ENCODE measurements around the gene RIMS4.

The RIMS4 gene

DNA sequence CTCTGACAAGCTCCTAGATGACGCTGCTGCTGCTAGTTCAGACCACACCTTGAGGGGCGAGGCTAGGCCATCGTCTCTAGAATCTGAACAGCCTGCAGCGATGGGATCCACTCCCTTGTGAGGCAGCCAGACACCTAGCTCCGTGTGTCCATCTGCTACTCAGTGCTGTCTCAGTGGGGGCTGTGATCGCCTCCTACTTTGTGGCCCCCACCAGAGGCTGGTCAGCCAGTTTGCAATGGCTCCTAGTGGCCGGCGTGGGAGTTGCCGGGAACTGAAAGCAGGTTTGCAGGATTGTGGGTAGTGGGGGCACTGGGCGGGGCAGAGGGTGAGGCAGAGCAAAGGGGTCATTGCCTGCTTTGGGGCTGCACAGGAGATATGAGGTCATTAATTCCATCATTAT lies 92.4 kb downstream of the RIMS4 start:
- H3K4me3 ChIP-seq (ENCODE audit: low read depth, low read length), result no peak overlapping the region
- TF ChIP-seq, protein P1, sequence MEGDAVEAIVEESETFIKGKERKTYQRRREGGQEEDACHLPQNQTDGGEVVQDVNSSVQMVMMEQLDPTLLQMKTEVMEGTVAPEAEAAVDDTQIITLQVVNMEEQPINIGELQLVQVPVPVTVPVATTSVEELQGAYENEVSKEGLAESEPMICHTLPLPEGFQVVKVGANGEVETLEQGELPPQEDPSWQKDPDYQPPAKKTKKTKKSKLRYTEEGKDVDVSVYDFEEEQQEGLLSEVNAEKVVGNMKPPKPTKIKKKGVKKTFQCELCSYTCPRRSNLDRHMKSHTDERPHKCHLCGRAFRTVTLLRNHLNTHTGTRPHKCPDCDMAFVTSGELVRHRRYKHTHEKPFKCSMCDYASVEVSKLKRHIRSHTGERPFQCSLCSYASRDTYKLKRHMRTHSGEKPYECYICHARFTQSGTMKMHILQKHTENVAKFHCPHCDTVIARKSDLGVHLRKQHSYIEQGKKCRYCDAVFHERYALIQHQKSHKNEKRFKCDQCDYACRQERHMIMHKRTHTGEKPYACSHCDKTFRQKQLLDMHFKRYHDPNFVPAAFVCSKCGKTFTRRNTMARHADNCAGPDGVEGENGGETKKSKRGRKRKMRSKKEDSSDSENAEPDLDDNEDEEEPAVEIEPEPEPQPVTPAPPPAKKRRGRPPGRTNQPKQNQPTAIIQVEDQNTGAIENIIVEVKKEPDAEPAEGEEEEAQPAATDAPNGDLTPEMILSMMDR (conservative IDR thresholded peaks at IDR 0.05; ENCODE audit: low read depth, low read length), result peak; percentile 57

DNA sequence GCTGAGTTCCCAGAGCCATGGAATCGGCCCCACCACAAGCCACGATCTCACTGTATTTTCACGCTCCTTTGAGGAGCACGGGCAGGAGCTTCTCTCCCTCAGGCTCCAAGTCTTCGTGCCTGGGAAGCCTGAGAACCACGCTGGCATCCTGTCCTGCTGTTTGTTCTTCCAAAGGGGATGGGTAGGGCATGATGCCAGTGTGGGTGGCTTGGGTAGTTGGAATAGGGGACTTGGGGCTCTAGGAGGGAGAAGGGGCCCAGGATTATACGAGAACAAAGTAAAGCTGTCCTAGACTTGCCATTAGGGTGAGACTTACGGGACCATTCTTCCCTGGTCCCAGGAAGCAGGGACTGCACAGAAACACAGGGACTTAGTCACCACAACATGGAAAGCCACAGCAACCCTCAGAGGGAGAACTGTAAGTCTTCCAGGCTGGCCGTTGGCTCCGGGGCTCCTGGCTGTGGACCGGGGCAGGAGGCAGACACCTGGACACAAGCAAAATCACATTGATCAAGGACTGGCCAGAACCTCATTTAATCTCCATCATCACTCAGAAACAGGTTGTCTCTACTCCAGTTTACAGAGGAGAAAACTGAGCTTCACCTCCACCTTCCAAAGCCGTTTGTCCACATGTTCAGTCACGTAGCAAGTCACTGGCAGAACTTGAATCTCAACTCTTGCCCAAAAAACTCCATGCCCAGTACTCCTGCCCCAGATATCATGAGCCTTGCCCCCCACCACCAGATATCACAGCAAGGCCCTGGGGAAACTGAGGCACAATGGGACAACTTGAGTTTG lies 93.8 kb downstream of the RIMS4 start:
- DNase-seq (ENCODE audit: low read depth), result no peak
- no peak overlapping the region for H3K4me3 ChIP-seq (ENCODE audit: low read depth, low read length)
- TF ChIP-seq, protein P1 (conservative IDR thresholded peaks at IDR 0.05; ENCODE audit: low read depth, low read length), result no peak

More for the DNA sequence above, 92.4 kb downstream of the RIMS4 start:
- no peak for DNase-seq (ENCODE audit: low read depth)

DNA sequence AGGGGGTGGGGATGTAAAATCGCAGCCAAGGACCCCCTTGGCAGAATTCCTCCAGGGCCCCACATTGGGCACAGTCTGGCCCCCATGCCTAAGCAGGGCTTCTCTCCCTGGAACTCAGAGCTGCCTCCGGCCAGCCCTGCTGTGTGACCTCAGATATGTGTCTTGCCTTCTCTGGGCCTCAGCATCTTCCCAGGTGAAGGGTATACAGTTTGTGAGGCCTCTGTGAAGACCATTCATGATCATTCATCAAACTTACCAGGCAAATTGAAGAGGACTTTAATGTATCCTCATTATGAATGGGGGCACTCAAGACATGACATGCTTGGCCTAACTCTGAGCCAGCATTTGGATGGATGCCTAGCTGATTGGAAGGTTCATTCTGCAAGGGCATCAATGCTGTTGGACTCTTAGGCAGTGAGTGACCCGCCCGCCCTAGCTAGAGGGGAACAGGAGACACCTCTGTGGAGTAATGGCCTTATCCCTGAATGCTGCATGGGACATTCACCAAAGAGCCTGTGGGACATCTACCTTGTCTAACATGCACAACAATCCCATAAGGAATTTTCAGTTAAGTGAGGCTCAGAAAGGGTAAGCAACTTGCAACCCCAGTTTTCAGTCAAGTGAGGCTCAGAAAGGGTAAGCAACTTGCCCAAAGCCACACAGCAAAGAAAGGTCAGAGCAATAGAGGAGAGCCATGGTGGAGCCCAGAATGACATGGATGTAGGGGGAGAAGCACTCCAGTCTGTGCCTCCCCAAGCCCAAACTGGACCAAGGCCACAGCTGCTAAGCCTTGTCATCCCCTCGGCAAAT lies 94.6 kb downstream of the RIMS4 start:
- DNase-seq (ENCODE audit: low read depth), result no peak
- TF ChIP-seq, protein P1 (conservative IDR thresholded peaks at IDR 0.05; ENCODE audit: low read depth, low read length), result no peak
- H3K4me3 ChIP-seq (ENCODE audit: low read depth, low read length), result no peak overlapping the region

DNA sequence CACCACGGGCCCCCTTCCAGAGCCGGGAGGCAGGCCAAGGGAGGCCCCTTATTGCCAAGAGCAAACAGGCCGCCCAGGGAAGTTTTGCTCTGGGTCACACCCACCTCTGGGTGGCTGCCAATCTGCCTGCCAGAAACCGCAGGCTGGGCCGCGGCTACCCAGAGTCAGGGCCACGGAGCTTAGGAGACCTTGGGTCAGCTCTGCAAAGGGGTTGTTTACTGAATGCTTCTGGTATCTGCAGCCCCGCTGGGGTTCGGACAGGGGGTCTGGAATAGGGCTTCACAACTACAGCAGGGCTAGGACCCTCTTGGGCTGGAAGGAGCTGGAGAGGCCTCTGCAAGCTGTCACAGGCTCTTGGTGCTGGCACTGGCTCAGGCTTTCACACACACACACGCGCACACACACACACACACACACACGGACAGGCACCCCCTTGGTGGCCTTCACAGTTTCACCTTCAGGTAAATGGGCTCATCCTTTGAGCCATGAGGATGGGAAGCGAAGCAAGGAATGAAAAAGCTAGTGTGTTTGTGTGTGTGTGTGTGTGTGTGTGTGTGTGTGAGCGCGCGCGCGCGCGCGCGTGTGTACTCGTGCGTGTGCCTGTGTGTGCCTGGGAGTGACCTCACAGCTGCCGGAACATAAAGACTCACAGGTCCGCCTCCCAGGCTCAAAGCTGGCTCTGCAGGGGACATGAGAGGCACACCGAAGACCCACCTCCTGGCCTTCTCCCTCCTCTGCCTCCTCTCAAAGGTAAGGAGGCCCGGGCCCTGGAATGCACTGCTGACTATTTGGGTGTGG lies 95.4 kb downstream of the RIMS4 start, which contains the start of gene CCN5:
Gene CCN5 (plus strand): TSS at position 669 of the 798 bp plus-strand sequence. CDS start 22 bp downstream, at position 691.
- TF ChIP-seq, protein P1 (conservative IDR thresholded peaks at IDR 0.05; ENCODE audit: low read depth, low read length), result no peak
- H3K4me3 ChIP-seq (ENCODE audit: low read depth, low read length), result no peak within 1 kb of the TSS
- peak; percentile 88 for DNase-seq (ENCODE audit: low read depth)

DNA sequence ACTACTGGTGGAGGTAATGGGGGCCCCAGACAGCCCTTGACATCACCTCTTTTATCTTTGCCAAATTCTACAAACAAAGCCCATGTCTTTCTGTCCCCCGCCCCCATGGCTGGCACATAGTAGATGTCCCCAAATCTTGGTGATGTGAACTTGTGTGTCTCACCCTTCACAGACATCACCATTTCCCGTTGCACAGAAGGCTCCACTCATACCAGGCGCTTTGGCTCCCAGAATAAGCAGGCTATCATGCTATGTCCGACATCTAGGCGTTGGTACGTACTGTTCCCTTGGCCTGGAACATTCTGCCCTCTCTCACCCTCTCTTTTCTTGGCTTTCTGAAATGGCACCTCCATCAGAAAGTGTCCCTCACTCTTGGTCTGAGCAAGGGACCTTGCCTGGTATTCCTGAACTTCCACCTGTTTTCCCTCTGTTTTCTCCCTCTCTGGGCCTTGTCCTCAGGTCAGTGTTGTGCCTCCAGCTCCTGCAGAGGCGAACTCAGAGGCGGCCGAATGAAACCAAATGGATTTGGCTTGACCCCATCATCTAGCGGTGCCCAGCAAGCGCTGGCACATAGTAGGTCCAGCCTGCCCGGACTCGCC lies 96.1 kb downstream of the RIMS4 start:
- H3K4me3 ChIP-seq (ENCODE audit: low read depth, low read length), result no peak overlapping the region
- TF ChIP-seq, protein P1 (conservative IDR thresholded peaks at IDR 0.05; ENCODE audit: low read depth, low read length), result no peak
- DNase-seq (ENCODE audit: low read depth), result no peak

DNA sequence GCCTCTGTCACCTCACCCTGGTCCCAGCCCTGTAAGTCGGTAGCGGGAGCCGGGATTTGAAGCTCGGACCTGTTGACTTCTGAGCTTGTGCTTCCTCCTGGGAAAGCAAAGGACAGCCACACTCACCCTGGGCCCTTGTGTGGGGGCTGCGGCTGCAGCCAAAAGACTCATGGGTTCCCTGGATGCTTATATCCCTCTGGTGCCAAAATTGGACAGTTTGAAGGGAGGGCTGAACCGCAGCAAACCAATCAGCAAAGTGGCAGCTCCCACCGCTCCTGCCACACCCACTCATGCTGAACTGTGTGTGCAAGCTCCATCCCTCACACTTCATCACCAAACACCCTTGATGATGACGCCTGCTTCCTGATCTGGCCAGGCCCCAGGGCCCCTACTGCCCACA lies 99.1 kb downstream of the RIMS4 start:
- TF ChIP-seq, protein P1 (conservative IDR thresholded peaks at IDR 0.05; ENCODE audit: low read depth, low read length), result no peak
- no peak for DNase-seq (ENCODE audit: low read depth)

More for the DNA sequence above, 99.1 kb downstream of the RIMS4 start:
- H3K4me3 ChIP-seq (ENCODE audit: low read depth, low read length), result no peak overlapping the region
